ENCODE results near the gene WNT16. TPM values are rescaled to one million over a fixed set of nuclear protein-coding genes. Genes with fewer than 3 reads are reported as not detected.
A peak's percentile ranks its signal among the peaks of the same experiment; 100 is the strongest.

Gene WNT16
- total RNA-seq, 2 donors from 2014 or later = not detected

DNA sequence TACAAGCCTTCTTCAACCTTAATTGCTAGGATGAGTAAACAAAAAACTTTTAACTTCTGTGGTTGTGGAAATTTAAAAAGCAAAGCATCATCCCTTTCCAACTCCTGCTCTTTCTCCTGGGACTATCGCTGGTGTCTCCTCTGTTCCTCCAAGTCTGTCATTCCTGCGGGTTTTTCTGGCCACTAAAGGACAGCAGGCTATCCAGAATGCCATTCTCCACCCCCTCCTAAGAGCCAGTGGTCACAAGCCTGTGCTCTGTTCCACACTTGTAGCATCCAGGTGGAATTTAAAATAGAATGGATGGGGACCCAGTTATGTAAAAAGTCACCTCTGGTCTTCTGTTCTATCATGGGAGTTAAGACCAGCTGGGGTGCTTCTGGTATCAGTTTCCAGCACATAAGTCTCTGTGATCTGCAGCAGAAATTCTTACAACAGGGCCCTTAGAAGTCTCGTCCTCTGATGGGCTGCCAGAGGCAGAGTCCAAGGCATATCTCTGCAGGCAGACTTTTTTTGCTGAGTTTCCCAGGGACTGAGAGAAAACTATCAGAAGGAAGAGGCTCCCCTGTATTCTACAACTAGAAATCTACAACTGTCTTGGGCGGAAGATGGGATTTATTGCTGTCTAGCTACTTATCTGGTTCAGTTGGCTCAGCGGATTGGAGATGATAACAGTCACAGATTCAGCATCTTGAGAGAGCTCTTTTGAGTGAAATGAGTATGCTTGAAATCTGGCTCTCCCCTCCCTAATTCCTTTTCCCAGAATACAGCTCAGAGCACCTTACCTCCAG is 5.1 kb upstream of the WNT16 start:
- DNase-seq (ENCODE audit: low spot score) (no peak), ATAC-seq (ENCODE audit: insufficient number of reproducible peaks, low FRiP score, low read depth) (no peak)
- peaks cover 2% of the 10 kb centered on the region for H3K27me3 ChIP-seq (replicated peaks; ENCODE audit: insufficient read depth)
- no peak overlapping the region for H3K4me3 ChIP-seq
- H3K4me1 ChIP-seq (ENCODE audit: control insufficient read depth in 1 of 2, low read depth in 2 of 2) = peaks cover 0 to 1% of the 10 kb centered on the region in 2 donors
- TF ChIP-seq, protein P1, sequence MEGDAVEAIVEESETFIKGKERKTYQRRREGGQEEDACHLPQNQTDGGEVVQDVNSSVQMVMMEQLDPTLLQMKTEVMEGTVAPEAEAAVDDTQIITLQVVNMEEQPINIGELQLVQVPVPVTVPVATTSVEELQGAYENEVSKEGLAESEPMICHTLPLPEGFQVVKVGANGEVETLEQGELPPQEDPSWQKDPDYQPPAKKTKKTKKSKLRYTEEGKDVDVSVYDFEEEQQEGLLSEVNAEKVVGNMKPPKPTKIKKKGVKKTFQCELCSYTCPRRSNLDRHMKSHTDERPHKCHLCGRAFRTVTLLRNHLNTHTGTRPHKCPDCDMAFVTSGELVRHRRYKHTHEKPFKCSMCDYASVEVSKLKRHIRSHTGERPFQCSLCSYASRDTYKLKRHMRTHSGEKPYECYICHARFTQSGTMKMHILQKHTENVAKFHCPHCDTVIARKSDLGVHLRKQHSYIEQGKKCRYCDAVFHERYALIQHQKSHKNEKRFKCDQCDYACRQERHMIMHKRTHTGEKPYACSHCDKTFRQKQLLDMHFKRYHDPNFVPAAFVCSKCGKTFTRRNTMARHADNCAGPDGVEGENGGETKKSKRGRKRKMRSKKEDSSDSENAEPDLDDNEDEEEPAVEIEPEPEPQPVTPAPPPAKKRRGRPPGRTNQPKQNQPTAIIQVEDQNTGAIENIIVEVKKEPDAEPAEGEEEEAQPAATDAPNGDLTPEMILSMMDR (IDR thresholded peaks at IDR 0.05) = no peak
- H3K9me3 ChIP-seq = no peaks in the 10 kb centered on the region
- H3K27ac ChIP-seq = no peak overlapping the region
- H3K36me3 ChIP-seq = no peaks in the 10 kb centered on the region

- Histone ChIP-seq H3K4me3 (no peak overlapping the region), H3K36me3 (no peaks in the 10 kb centered on the region), H3K4me1 (ENCODE audit: control insufficient read depth in 1 of 2, low read depth in 2 of 2) (peaks cover 17 to 21% of the 10 kb centered on the region in 2 donors), H3K9me3 (no peaks in the 10 kb centered on the region), H3K27ac (no peak overlapping the region), H3K27me3 (replicated peaks; ENCODE audit: insufficient read depth) (peaks cover 35% of the 10 kb centered on the region)
- DNase-seq (ENCODE audit: low spot score) (no peak), ATAC-seq (ENCODE audit: insufficient number of reproducible peaks, low FRiP score, low read depth) (no peak)
- TF ChIP-seq, protein P1 (IDR thresholded peaks at IDR 0.05) = no peak
Observed at GRCh38 chr7:121327671-121328070, 1.1 kb upstream of the WNT16 start.

DNA sequence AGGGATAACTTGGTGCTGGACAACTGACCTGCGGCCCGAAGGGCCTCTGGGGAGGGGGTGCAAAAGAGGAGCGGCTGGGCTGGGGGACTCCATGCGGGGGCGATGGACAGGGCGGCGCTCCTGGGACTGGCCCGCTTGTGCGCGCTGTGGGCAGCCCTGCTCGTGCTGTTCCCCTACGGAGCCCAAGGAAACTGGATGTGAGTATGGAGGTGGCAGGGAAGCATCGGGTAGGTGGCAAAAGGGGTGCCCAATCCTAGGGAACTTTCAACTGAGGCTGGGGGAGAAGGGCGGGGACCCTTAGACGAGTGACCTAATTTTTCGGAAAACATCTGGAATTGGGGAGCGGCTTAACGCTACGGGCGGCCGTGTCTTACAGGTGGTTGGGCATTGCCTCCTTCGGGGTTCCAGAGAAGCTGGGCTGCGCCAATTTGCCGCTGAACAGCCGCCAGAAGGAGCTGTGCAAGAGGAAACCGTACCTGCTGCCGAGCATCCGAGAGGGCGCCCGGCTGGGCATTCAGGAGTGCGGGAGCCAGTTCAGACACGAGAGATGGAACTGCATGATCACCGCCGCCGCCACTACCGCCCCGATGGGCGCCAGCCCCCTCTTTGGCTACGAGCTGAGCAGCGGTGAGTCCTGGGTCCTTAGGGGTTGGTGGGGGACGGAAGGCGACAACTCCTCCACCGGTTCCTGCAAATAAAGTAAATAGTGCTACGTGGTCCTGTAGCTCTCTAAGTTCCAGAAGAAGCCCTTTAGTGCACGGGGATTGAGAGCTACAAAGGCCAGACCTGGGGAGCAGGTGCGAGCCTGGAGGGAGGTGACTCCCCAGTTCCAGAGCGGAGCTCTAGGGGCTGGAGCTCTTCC is 622 bp downstream of the WNT16 start:
- DNase-seq (ENCODE audit: low spot score) = no peak
- Histone ChIP-seq H3K27me3 (replicated peaks; ENCODE audit: insufficient read depth) (peaks cover 35% of the 10 kb centered on the region), H3K4me3 (peak overlapping the region; percentile 61), H3K9me3 (no peaks in the 10 kb centered on the region), H3K4me1 (ENCODE audit: control insufficient read depth in 1 of 2, low read depth in 2 of 2) (peaks cover 17 to 21% of the 10 kb centered on the region in 2 donors), H3K27ac (no peak overlapping the region), H3K36me3 (no peaks in the 10 kb centered on the region)
- peak; percentile 3 for ATAC-seq (ENCODE audit: insufficient number of reproducible peaks, low FRiP score, low read depth)
- TF ChIP-seq, protein P1 (IDR thresholded peaks at IDR 0.05) = no peak

GRCh38 chr7:121330053-121330833 is 1.4 kb downstream of the WNT16 start:
- DNase-seq (ENCODE audit: low spot score) = no peak
- no peak for ATAC-seq (ENCODE audit: insufficient number of reproducible peaks, low FRiP score, low read depth)
- Histone ChIP-seq H3K27ac (no peak overlapping the region), H3K27me3 (replicated peaks; ENCODE audit: insufficient read depth) (peaks cover 35% of the 10 kb centered on the region), H3K4me1 (ENCODE audit: control insufficient read depth in 1 of 2, low read depth in 2 of 2) (peaks cover 17 to 21% of the 10 kb centered on the region in 2 donors), H3K4me3 (peak overlapping the region; percentile 61), H3K36me3 (no peaks in the 10 kb centered on the region), H3K9me3 (no peaks in the 10 kb centered on the region)
- TF ChIP-seq, protein P1 (IDR thresholded peaks at IDR 0.05) = no peak
